H1 (cell line): Measurements from ENCODE around the gene MLPH.

Source experiments
- ATF2 ChIP-seq: IDR thresholded peaks from 2 replicates; pipeline ENCODE4 v1.6.1; 2012; ENCODE audit warnings: low read length, inconsistent platforms
- CEBPB ChIP-seq: IDR thresholded peaks from 2 replicates; pipeline ENCODE4 v1.6.1; 2012; ENCODE audit warnings: low read depth, low read length
- CHD1 ChIP-seq: IDR thresholded peaks from 2 replicates; pipeline ENCODE4 v1.6.1; 2012; ENCODE audit warnings: low read depth, low read length, improper control_type of control experiment
- CTCF ChIP-seq, 3 experiments: IDR thresholded peaks; 1 replicate in 2 of 3; 2 replicates in 1 of 3; pipeline versions ENCODE4 v1.5.1 to v1.6.1; 2011; ENCODE audit warnings: low read length in 3 of 3, mild to moderate bottlenecking in 3 of 3, inconsistent platforms in 2 of 3, low read depth in 1 of 3, moderate library complexity in 1 of 3; ENCODE audit not compliant: insufficient read depth in 1 of 3; ENCODE audit errors: control extremely low read depth in 1 of 3
- EP300 ChIP-seq, 2 experiments: IDR thresholded peaks; 1 replicate in 1 of 2; 2 replicates in 1 of 2; pipeline ENCODE4 v1.6.1; 2011 to 2012; ENCODE audit warnings: low read depth in 2 of 2, low read length in 2 of 2, mild to moderate bottlenecking in 2 of 2, borderline replicate concordance in 1 of 2, inconsistent platforms in 1 of 2, moderate library complexity in 1 of 2
- EZH2 ChIP-seq: fragments of 200-600 bp; sonication (generic); IDR thresholded peaks from 2 replicates; pipeline ENCODE4 v1.7.1; 2012; ENCODE audit warnings: low read depth, mild to moderate bottlenecking, moderate library complexity, low read length, inconsistent platforms; ENCODE audit not compliant: severe bottlenecking
- GTF2F1 ChIP-seq: IDR thresholded peaks from 2 replicates; pipeline ENCODE4 v1.6.1; 2012; ENCODE audit warnings: low read depth, low read length, improper control_type of control experiment, borderline replicate concordance
- POLR2A ChIP-seq, 2 experiments: IDR thresholded peaks; 1 replicate in 1 of 2; 2 replicates in 1 of 2; pipeline ENCODE4 v1.6.1; 2011; ENCODE audit warnings: low read depth in 2 of 2, low read length in 2 of 2, mild to moderate bottlenecking in 2 of 2; ENCODE audit errors: control extremely low read depth in 1 of 2
- SIN3A ChIP-seq, 2 experiments: IDR thresholded peaks in 1 of 2; conservative IDR thresholded peaks in 1 of 2; 2 replicates each; pipeline ENCODE4 v1.6.1; 2011 to 2012; ENCODE audit warnings: low read length in 2 of 2, improper control_type of control experiment in 1 of 2, low read depth in 1 of 2, mild to moderate bottlenecking in 1 of 2
- SP1 ChIP-seq: IDR thresholded peaks from 2 replicates; pipeline ENCODE4 v1.6.1; 2011; ENCODE audit warnings: low read depth, low read length
- TAF1 ChIP-seq: IDR thresholded peaks from 2 replicates; pipeline ENCODE4 v1.6.1; 2011; ENCODE audit warnings: mild to moderate bottlenecking, low read depth, low read length
- TBP ChIP-seq: IDR thresholded peaks from 2 replicates; pipeline ENCODE4 v1.6.1; 2011; ENCODE audit warnings: low read depth, low read length, improper control_type of control experiment
- TEAD4 ChIP-seq: IDR thresholded peaks from 2 replicates; pipeline ENCODE4 v1.6.1; 2012; ENCODE audit warnings: low read depth, low read length, inconsistent platforms, mixed read lengths
- YY1 ChIP-seq: IDR thresholded peaks from 2 replicates; pipeline ENCODE4 v1.6.1; 2011; ENCODE audit warnings: low read depth, mild to moderate bottlenecking, low read length

GRCh38 chr2:237592425-237592980 is 105.5 kb downstream of the MLPH start:
- TF ChIP-seq CTCF (IDR thresholded peaks at IDR 0.05; ENCODE audit: control extremely low read depth in 1 of 3, insufficient read depth in 1 of 3, low read depth in 1 of 3, low read length in 3 of 3), result no peak
- no peak for TF ChIP-seq GTF2F1
- TF ChIP-seq CHD1, result no peak
- TF ChIP-seq TEAD4, result no peak
- no peak for TF ChIP-seq ATF2
- TF ChIP-seq YY1, result no peak
- no peak for TF ChIP-seq TBP
- TF ChIP-seq SIN3A (conservative IDR thresholded peaks at IDR 0.05 in 1 of 2, IDR thresholded peaks at IDR 0.05 in 1 of 2; ENCODE audit: low read depth in 1 of 2, low read length in 2 of 2), result no peak
- TF ChIP-seq EP300 (IDR thresholded peaks at IDR 0.05; ENCODE audit: borderline replicate concordance in 1 of 2, low read depth in 2 of 2, low read length in 2 of 2), result no peak
- no peak for TF ChIP-seq EZH2
- TF ChIP-seq SP1, result no peak
- TF ChIP-seq TAF1, result no peak
- TF ChIP-seq POLR2A (IDR thresholded peaks at IDR 0.05; ENCODE audit: control extremely low read depth in 1 of 2, low read depth in 2 of 2, low read length in 2 of 2), result no peak
- TF ChIP-seq CEBPB, result no peak
